Measurements from ENCODE around the gene TMEM141.
"Not testable (repeated sequence)": the region's sequence is repeated elsewhere in the genome, so short reads cannot be mapped to it uniquely, and the experiment has no call there.

The TMEM141 gene

DNA sequence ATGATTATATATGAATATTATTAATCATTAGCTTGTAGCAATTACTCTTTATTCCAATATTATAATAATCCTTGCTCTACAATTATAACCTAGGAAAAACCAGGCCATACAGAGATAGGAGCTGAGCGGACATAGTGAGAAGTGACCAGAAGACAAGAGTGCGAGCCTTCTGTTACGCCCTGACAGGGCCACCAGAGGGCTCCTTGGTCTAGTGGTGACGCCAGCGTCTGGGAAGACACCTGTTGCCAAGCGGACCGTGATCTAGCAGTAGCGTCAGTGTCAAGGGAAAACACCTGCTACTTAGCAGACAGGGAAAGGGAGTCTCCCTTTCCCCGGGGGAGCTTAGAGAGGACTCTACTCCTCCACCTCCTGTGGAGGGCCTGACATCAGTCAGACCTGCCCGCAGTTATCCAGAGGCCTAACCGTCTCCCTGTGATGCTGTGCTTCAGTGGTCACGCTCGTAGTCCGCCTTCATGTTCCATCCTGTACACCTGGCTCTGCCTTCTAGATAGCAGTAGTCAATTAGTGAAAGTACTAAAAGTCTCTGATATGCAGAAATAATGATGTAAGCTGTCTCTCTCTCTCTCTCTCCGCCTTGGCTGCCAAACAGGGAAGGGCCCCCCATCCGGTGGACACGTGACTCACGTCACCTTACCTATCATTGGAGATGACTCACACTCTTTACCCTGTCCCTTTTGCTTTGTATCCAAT, 24.6 kb upstream of the TMEM141 start:
- CTCF ChIA-PET, result interaction anchor here (1.0 to 7.5 kb wide), 9 partner anchors 8 to 27 kb away, joined by 3 to 64 read pairs (median 6); partner anchors contain the start of gene LCN8
- POLR2A ChIA-PET; DNase-seq (ENCODE audit: low read depth, low spot score); H3K4me3 ChIP-seq (ENCODE audit: low read depth, low read length): not testable (repeated sequence)

DNA sequence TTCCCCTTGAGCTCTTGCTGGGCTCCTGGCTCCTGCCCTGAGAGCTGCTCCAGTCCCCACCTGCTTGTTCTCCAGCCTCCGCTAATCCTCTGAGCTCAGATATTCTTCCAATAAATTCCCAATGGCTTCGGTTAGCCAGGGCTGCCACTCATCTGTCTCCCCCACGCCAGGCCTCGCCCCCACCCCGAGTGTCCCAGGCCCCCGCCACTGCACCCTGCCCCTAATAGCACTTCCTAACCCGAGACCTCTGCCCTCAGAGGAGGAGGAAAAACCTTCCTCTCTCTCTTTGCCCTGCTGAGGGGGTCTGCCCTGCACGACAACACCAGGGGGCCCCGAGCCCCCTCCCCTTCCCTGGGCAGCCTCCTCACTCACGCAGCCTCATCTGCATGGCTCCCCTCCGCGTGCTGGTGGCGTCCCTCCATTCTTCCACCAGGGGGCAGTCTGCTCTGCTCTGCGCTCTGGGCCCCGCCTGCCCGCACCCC, 21.4 kb upstream of the TMEM141 start:
- DNase-seq (ENCODE audit: low read depth, low spot score), result no peak
- ChIA-PET POLR2A (no interaction called here), CTCF (interaction anchor here (0.7 to 7.5 kb wide), 10 partner anchors 8 to 27 kb away, joined by 3 to 64 read pairs (median 4); partner anchors contain the start of genes LCN10 and LCN8)
- TF ChIP-seq CTCF (IDR thresholded peaks at IDR 0.05; ENCODE audit: insufficient read depth, low read length, missing control alignments), result peak; percentile 63
- H3K4me3 ChIP-seq (ENCODE audit: low read depth, low read length), result no peak overlapping the region

- POLR2A ChIA-PET, result no interaction called here
- DNase-seq (ENCODE audit: low read depth, low spot score), result no peak
- CTCF ChIA-PET, result interaction anchor here (0.8 to 7.5 kb wide), 7 partner anchors 8 to 262 kb away, joined by 3 to 64 read pairs (median 3); partner anchors contain the start of gene LCN8
- no peak overlapping the region for H3K4me3 ChIP-seq (ENCODE audit: low read depth, low read length)
- TF ChIP-seq CTCF (IDR thresholded peaks at IDR 0.05; ENCODE audit: insufficient read depth, low read length, missing control alignments), result no peak
Measured at GRCh38 chr9:136771907-136772415, 19.2 kb upstream of the TMEM141 start.

- POLR2A ChIA-PET, result no interaction called here
- DNase-seq (ENCODE audit: low read depth, low spot score), result no peak
- CTCF ChIA-PET, result interaction anchor here (1.2 to 7.5 kb wide), 5 partner anchors 12 to 261 kb away, joined by 3 to 64 read pairs (median 41); no protein-coding TSS in a partner anchor
- TF ChIP-seq CTCF (IDR thresholded peaks at IDR 0.05; ENCODE audit: insufficient read depth, low read length, missing control alignments), result no peak
- H3K4me3 ChIP-seq (ENCODE audit: low read depth, low read length), result no peak overlapping the region
Measured at GRCh38 chr9:136773386-136774044, 17.6 kb upstream of the TMEM141 start.

DNA sequence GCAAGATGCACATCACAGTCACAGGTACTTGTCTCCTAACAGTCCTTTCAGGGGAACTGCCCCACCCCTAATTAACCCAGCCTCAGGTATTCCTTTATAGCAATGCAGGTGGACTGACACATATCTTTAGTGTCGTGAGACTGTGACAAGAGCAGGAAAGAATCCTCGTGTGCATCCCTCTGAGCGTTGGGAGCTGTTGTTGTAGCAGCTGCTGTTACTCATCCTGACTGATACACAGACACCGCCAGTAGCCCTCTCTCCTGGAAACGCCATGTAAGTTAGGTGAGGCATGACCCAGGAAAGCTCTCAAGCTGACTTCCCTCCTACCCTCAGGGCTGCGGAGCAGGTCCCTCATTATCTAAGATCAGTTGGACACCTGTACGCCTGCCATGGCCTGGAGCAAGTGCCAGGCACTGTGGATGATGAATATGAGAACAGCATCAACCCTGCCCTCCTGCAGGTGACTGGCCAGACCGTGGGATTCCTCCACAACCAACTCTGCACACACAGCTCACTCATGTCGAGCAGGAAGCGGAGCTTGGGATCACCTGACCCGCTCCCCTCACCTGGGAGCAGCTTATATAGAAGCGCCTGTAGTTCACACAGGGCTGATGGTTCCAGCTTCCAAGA, 16.6 kb upstream of the TMEM141 start:
- no peak overlapping the region for H3K4me3 ChIP-seq (ENCODE audit: low read depth, low read length)
- no peak for DNase-seq (ENCODE audit: low read depth, low spot score)
- CTCF ChIA-PET, result interaction anchor here (1.1 to 6.5 kb wide), 6 partner anchors 8 to 19 kb away, joined by 3 to 60 read pairs (median 4); partner anchors contain the start of genes LCN8 and TMEM141
- TF ChIP-seq CTCF (IDR thresholded peaks at IDR 0.05; ENCODE audit: insufficient read depth, low read length, missing control alignments), result no peak
- POLR2A ChIA-PET, result no interaction called here

DNA sequence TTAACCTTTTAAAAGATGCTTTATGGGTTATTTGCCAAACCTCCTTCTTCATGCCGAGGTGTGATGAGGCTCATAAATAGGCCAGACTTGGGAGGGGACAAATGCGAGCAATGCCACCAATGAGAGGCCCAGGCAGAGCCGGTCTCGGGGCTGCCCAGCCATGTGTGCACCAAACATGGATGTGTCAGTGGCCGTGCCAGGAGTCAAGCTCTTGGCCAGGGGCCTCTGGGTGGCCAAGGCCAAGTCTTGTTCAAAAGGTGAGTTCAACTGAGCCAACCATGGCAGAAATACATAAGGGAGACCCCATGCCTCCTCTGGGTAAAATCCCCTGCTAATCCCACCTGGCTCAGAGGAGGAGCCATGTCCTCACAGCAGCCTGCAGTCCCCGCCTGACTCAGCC, 16.0 kb upstream of the TMEM141 start:
- DNase-seq (ENCODE audit: low read depth, low spot score), result no peak
- CTCF ChIA-PET, result interaction anchor here (1.1 to 6.5 kb wide), 6 partner anchors 9 to 18 kb away, joined by 3 to 60 read pairs (median 4); partner anchors contain the start of genes LCN8 and TMEM141
- POLR2A ChIA-PET, result no interaction called here
- TF ChIP-seq CTCF (IDR thresholded peaks at IDR 0.05; ENCODE audit: insufficient read depth, low read length, missing control alignments), result no peak
- H3K4me3 ChIP-seq (ENCODE audit: low read depth, low read length), result no peak overlapping the region

All from AG04449 (cell line).